Measurements from ENCODE around the gene KRTCAP3.

The KRTCAP3 gene

GRCh38 chr2:27441226-27441926, 805 bp upstream of the KRTCAP3 start:
- DNase-seq (ENCODE audit: low spot score): no peak

GRCh38 chr2:27442920-27443282, 720 bp downstream of the KRTCAP3 start:
- DNase-seq (ENCODE audit: low spot score): no peak

- DNase-seq (ENCODE audit: low spot score): no peak
Measured at GRCh38 chr2:27445155-27445554, 3.0 kb downstream of the KRTCAP3 start.

- no peak for DNase-seq (ENCODE audit: low spot score)
Measured at GRCh38 chr2:27445615-27446014, 3.4 kb downstream of the KRTCAP3 start.

GRCh38 chr2:27446057-27446456, 3.9 kb downstream of the KRTCAP3 start:
- peak; percentile 74 for DNase-seq (ENCODE audit: low spot score)

GRCh38 chr2:27448381-27448780, 6.2 kb downstream of the KRTCAP3 start:
- no peak for DNase-seq (ENCODE audit: low spot score)

GRCh38 chr2:27451095-27451494, 8.9 kb downstream of the KRTCAP3 start:
- no peak for DNase-seq (ENCODE audit: low spot score)

- no peak for DNase-seq (ENCODE audit: low spot score)
Measured at GRCh38 chr2:27453968-27454367, 11.8 kb downstream of the KRTCAP3 start.

- DNase-seq (ENCODE audit: low spot score): no peak
Measured at GRCh38 chr2:27461118-27461517, 18.9 kb downstream of the KRTCAP3 start.

- DNase-seq (ENCODE audit: low spot score): no peak
Measured at GRCh38 chr2:27464443-27464842, 22.3 kb downstream of the KRTCAP3 start.

GRCh38 chr2:27471961-27472360, 29.8 kb downstream of the KRTCAP3 start:
- no peak for DNase-seq (ENCODE audit: low spot score)

GRCh38 chr2:27485496-27485895, 43.3 kb downstream of the KRTCAP3 start:
- no peak for DNase-seq (ENCODE audit: low spot score)

GRCh38 chr2:27489118-27489497, 46.9 kb downstream of the KRTCAP3 start:
- peak; percentile 25 for DNase-seq (ENCODE audit: low spot score)

GRCh38 chr2:27489498-27490397, 47.6 kb downstream of the KRTCAP3 start, which contains the start of gene IFT172:
Gene IFT172 (minus strand): TSS chr2:27489743. CDS start chr2:27489653, 90 bp downstream.
- DNase-seq (ENCODE audit: low spot score): peak; percentile 100

- DNase-seq (ENCODE audit: low spot score): no peak
Measured at GRCh38 chr2:27492557-27492956, 50.4 kb downstream of the KRTCAP3 start.

GRCh38 chr2:27493948-27494283, 51.7 kb downstream of the KRTCAP3 start:
- no peak for DNase-seq (ENCODE audit: low spot score)

All from SW480 (cell line).